SK-N-SH treated with all-trans-retinoic acid at 6 μM for 48 hours (cell line): ENCODE data around the gene NPIPA2.
"Not testable (repeated sequence)": the region's sequence is repeated elsewhere in the genome, so short reads cannot be mapped to it uniquely, and the experiment has no call there.

Source experiments
- CSDC2 ChIP-seq: fragments of 250-450 bp; sonication (Bioruptor Pico); IDR thresholded peaks from 2 replicates; pipeline ENCODE4 v1.5.0; 2020; ENCODE audit warnings: mild to moderate bottlenecking, moderate library complexity
- OSR1 ChIP-seq: fragments of 250-450 bp; sonication (Bioruptor Pico); IDR thresholded peaks from 2 replicates; pipeline ENCODE4 v1.8.0; 2022; ENCODE audit warnings: moderate library complexity, mild to moderate bottlenecking, inconsistent platforms
- PATZ1 ChIP-seq: fragments of 250-450 bp; sonication (Bioruptor Pico); IDR thresholded peaks from 2 replicates; pipeline ENCODE4 v1.8.0; 2020; ENCODE audit warnings: mild to moderate bottlenecking, moderate library complexity, borderline replicate concordance
- PPARA ChIP-seq: fragments of 250-450 bp; sonication (Bioruptor Pico); IDR thresholded peaks from 2 replicates; pipeline ENCODE4 v1.5.0; 2020; ENCODE audit warnings: mild to moderate bottlenecking, borderline replicate concordance
- RARB ChIP-seq: fragments of 250-450 bp; sonication (Bioruptor Pico); IDR thresholded peaks from 2 replicates; pipeline ENCODE4 v1.8.0; 2021; ENCODE audit warnings: mild to moderate bottlenecking, moderate library complexity
- ZFP30 ChIP-seq: fragments of 450-650 bp; formaldehyde crosslinking; IDR thresholded peaks from 2 replicates; pipeline ENCODE4 v1.5.0; 2022; ENCODE audit warnings: mild to moderate bottlenecking, moderate library complexity
- ZNF8 ChIP-seq: fragments of 450-650 bp; formaldehyde crosslinking; IDR thresholded peaks from 2 replicates; pipeline ENCODE4 v1.5.0; 2020; ENCODE audit warnings: mild to moderate bottlenecking, moderate library complexity

GRCh38 chr16:14786180-14786579 lies 43.8 kb downstream of the NPIPA2 start:
- not testable (repeated sequence) for TF ChIP-seq RARB (CRISPR knock-in tag); PPARA (CRISPR knock-in tag); PATZ1 (CRISPR knock-in tag); ZNF8 (CRISPR knock-in tag); CSDC2 (CRISPR knock-in tag); ZFP30; OSR1 (CRISPR knock-in tag)
